WTC11 (cell line): Measurements from ENCODE around the gene CACNB4.

ENCODE experiments used
- ATF3 ChIP-seq: sonication (generic); formaldehyde crosslinking; conservative IDR thresholded peaks from 2 replicates; pipeline ENCODE4 v1.8.1; 2022; ENCODE audit warnings: mild to moderate bottlenecking, missing genetic modification reagents
- CTCF ChIP-seq: fragments of 200-600 bp; IDR thresholded peaks from 2 replicates; pipeline ENCODE4 v1.8.0; 2022; ENCODE audit warnings: antibody characterized with exemption
- E2F1 ChIP-seq: sonication (generic); formaldehyde crosslinking; IDR thresholded peaks from 2 replicates; pipeline ENCODE4 v1.8.0; 2022; ENCODE audit warnings: mild to moderate bottlenecking, missing genetic modification reagents
- IRF2 ChIP-seq: sonication (generic); formaldehyde crosslinking; IDR thresholded peaks from 2 replicates; pipeline ENCODE4 v1.8.0; 2022; ENCODE audit warnings: low read depth, missing genetic modification reagents, borderline replicate concordance
- MAX ChIP-seq: sonication (generic); formaldehyde crosslinking; IDR thresholded peaks from 2 replicates; pipeline ENCODE4 v1.8.0; 2022; ENCODE audit warnings: mild to moderate bottlenecking, missing genetic modification reagents
- USF2 ChIP-seq: sonication (generic); formaldehyde crosslinking; IDR thresholded peaks from 2 replicates; pipeline ENCODE4 v1.8.1; 2023; ENCODE audit warnings: mild to moderate bottlenecking, missing genetic modification reagents, moderate library complexity
- ZNF416 ChIP-seq: fragments of 250-450 bp; sonication (Bioruptor Pico); IDR thresholded peaks from 2 replicates; pipeline ENCODE4 v1.9.0; 2021; ENCODE audit warnings: mild to moderate bottlenecking, inconsistent platforms

GRCh38 chr2:152072011-152072410 is 26.8 kb downstream of the CACNB4 start:
- TF ChIP-seq MAX (CRISPR knock-in tag) (no peak), CTCF (no peak), ATF3 (CRISPR knock-in tag) (no peak), IRF2 (CRISPR knock-in tag) (no peak), USF2 (CRISPR knock-in tag) (no peak), ZNF416 (no peak), E2F1 (CRISPR knock-in tag) (no peak)
